Measurements from ENCODE around the gene MRPL55.

MRPL55 gene

DNA sequence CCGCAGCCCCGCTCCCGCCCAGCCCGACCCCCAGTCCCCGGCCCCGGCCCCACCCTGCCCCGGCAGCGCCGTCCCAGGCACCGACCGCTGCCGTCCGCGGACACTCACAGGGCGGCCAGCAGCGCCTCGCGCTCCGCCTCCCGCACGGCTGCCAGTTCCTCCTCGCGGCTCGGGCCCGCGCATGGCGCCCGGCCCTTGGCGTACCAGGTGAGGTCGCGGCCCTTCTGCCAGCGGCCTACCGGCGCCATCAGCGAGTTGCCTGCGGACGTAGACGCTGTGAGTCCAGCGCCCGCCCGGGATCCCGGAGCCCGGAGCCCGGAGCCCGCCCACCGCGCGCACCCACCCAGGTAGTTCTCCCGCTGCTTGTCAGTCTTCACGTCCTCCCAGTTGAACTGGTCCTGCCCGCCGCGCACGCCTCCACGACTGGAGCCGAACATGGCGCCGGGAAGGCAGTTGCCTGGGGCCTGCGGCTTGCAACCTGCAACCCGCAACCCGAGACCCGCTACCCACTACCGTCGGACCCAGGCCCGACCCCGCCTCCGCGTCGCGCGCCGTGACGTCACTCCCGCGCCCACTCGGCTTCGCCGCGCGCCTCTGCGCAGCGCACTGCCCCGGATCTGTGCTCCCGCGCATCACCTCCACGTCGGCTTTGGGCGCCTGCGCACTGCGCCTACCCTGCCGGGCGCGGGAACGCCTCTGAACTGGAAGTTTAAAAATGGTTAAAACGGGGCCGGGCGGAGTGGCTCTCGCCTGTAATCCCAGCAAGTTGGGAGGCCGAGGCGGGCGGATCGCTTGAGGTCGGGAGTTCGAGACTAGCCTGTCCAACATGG is 6.1 kb downstream of the MRPL55 start, which contains the start of gene C1orf35:
TSS of gene C1orf35 (minus strand) at position 535 of the 830 bp plus-strand sequence. CDS start at position 437, 98 bp downstream.
- Histone ChIP-seq H3K27me3 (ENCODE audit: insufficient read depth, low read depth) (no peaks in the 10 kb centered on the region), H3K27ac (peak within 1 kb of the TSS; percentile 84), H3K36me3 (ENCODE audit: insufficient read depth) (no peaks in the 10 kb centered on the region; the same call in 1 of the 2 replicates), H3K4me3 (IDR thresholded peaks at IDR 0.05; ENCODE audit: insufficient read depth, low read depth, low read length) (peak within 1 kb of the TSS; percentile 77), H3K79me2 (ENCODE audit: insufficient read depth, low read depth) (peaks cover 37% of the 10 kb centered on the region; the same call in 1 of the 2 replicates), H2AFZ (ENCODE audit: low read depth) (peak within 1 kb of the TSS; percentile 84), H3K9ac (peak within 1 kb of the TSS; percentile 83), H3K4me2 (peak within 1 kb of the TSS; percentile 83), H4K20me1 (ENCODE audit: insufficient read depth) (peaks cover 8% of the 10 kb centered on the region; the same call in 1 of the 2 replicates), H3K4me1 (ENCODE audit: low read depth, poor library complexity, severe bottlenecking) (peaks cover 21% of the 10 kb centered on the region)
- TF ChIP-seq, protein P1, sequence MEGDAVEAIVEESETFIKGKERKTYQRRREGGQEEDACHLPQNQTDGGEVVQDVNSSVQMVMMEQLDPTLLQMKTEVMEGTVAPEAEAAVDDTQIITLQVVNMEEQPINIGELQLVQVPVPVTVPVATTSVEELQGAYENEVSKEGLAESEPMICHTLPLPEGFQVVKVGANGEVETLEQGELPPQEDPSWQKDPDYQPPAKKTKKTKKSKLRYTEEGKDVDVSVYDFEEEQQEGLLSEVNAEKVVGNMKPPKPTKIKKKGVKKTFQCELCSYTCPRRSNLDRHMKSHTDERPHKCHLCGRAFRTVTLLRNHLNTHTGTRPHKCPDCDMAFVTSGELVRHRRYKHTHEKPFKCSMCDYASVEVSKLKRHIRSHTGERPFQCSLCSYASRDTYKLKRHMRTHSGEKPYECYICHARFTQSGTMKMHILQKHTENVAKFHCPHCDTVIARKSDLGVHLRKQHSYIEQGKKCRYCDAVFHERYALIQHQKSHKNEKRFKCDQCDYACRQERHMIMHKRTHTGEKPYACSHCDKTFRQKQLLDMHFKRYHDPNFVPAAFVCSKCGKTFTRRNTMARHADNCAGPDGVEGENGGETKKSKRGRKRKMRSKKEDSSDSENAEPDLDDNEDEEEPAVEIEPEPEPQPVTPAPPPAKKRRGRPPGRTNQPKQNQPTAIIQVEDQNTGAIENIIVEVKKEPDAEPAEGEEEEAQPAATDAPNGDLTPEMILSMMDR (conservative IDR thresholded peaks at IDR 0.05; ENCODE audit: low read depth, low read length): no peak

DNA sequence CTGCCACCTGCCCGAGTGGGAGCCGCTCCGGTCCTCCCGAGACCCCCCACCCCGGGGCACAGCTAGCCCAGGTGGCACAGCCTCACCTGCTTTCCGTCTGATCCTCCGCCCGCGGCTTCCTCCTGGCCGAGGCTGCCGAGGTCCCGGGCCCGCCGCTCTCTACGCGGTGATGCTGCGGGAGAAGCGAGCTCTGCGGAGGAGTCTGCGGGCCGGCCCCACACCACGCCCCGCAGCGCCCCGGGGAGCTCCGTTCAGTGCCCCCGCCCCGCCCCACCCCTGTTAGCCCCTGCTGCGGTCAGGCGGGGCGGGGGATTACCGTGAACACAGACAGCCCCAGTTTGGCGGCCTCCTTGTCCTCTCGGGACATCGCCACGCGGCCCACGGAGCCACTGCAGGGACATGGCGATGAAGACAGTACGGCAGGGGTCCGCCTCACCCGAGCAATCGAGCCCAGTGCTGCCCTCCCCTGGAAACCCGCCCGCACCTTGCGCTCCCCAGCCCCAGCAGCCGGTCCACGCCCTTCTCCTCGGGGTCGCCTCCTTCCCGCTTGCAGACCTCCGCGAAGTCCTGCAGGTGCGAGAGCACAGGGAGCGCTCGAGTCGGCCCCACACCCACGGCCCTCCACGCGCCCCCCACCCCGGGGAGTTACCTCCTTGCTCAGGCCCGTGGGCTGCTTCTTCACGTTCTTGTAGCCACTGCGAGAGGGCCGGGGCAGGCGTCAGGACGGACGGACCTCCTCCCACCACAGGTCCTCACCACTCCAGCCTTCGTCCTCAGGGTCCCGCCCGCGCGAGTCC is 6.9 kb downstream of the MRPL55 start:
- peak overlapping the region; percentile 84; the same call in 1 of the 2 replicates for H3K27ac ChIP-seq
- H3K36me3 ChIP-seq (ENCODE audit: insufficient read depth): peaks cover 3% of the 10 kb centered on the region; the same call in 1 of the 2 replicates
- H3K27me3 ChIP-seq (ENCODE audit: insufficient read depth, low read depth): no peaks in the 10 kb centered on the region
- 0 out of 2 replicates have a peak overlapping the region, but pooled peaks have one; percentile 31 for H2AFZ ChIP-seq (ENCODE audit: low read depth)
- H3K9ac ChIP-seq: peak overlapping the region; percentile 83; the same call in 1 of the 2 replicates
- H3K79me2 ChIP-seq (ENCODE audit: insufficient read depth, low read depth): peaks cover 40% of the 10 kb centered on the region
- peaks cover 18% of the 10 kb centered on the region for H3K4me1 ChIP-seq (ENCODE audit: low read depth, poor library complexity, severe bottlenecking)
- TF ChIP-seq, protein P1 (conservative IDR thresholded peaks at IDR 0.05; ENCODE audit: low read depth, low read length): 0 out of 2 replicates have a peak, but pooled peaks have one; percentile 12
- H3K4me2 ChIP-seq: peak overlapping the region; percentile 83
- peak overlapping the region; percentile 77 for H3K4me3 ChIP-seq (IDR thresholded peaks at IDR 0.05; ENCODE audit: insufficient read depth, low read depth, low read length)
- peaks cover 15% of the 10 kb centered on the region; the same call in 1 of the 2 replicates for H4K20me1 ChIP-seq (ENCODE audit: insufficient read depth)

DNA sequence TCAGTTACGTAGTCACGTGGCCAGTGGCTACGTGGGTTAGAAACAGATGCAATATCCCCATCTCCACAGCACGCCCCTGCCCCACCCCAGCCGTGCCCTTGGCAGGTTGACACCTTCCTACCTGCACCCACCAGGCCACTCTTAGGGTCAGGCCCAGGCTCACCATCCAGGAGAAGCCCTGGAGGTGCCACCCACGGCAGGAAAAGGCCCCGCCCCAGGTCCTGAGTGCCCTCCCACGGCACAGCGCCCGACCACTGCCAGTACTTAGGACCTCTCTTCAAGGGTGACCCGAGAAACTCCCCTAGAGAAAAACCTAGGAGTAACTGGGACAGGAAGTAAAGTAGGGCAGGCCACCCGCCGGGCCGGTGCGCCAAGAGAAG is 7.5 kb downstream of the MRPL55 start:
- Histone ChIP-seq H3K4me1 (ENCODE audit: low read depth, poor library complexity, severe bottlenecking) (peaks cover 18% of the 10 kb centered on the region), H4K20me1 (ENCODE audit: insufficient read depth) (peaks cover 21% of the 10 kb centered on the region), H3K4me2 (peak overlapping the region; percentile 83), H3K9ac (peak overlapping the region; percentile 83; the same call in 1 of the 2 replicates), H3K27me3 (ENCODE audit: insufficient read depth, low read depth) (no peaks in the 10 kb centered on the region), H3K36me3 (ENCODE audit: insufficient read depth) (peaks cover 9% of the 10 kb centered on the region; the same call in 1 of the 2 replicates), H3K27ac (peak overlapping the region; percentile 84; the same call in 1 of the 2 replicates), H3K79me2 (ENCODE audit: insufficient read depth, low read depth) (peaks cover 46% of the 10 kb centered on the region), H2AFZ (ENCODE audit: low read depth) (no peak overlapping the region), H3K4me3 (IDR thresholded peaks at IDR 0.05; ENCODE audit: insufficient read depth, low read depth, low read length) (peak overlapping the region; percentile 77)
- TF ChIP-seq, protein P1 (conservative IDR thresholded peaks at IDR 0.05; ENCODE audit: low read depth, low read length): 0 out of 2 replicates have a peak, but pooled peaks have one; percentile 4
